K562 (cell line): Measurements from ENCODE around the gene RHO. TPM values are rescaled to one million over a fixed set of nuclear protein-coding genes. Genes with fewer than 3 reads are reported as not detected.

Experiments
- ATAC-seq: fragments of 200-7000 bp; cut with Tn5 transposase; 3 replicates; pipeline ENCODE4 v1.9.1; 2020; ENCODE audit warnings: moderate library complexity
- BruUV-seq: library from RNA; stranded (reverse); fragments of 400-500 nt; replicated peaks from 2 replicates; lab custom pipeline; 2021; lab: Mats Ljungman, UMichigan
- CTCF ChIA-PET: fragments of 300-600 bp; formaldehyde crosslinking; extraction: SDS; loops from one replicate; lab custom pipeline; 2021; ENCODE audit warnings: low intra/inter-chr PET ratio; lab: Yijun Ruan, JAX
- POLR2A ChIA-PET: fragments of 300-600, 350-650 bp; sonication (Branson Sonifier 250); formaldehyde crosslinking; extraction: SDS; loops from one replicate; lab custom pipeline; 2021; ENCODE audit warnings: antibody characterized with exemption, inconsistent platforms; lab: Yijun Ruan, JAX
- DNase-seq, 4 experiments: peaks; one replicate each; pipeline versions ENCODE4 v3.0.0 to v3.0.0-alpha.2; 2011 to 2018; ENCODE audit warnings: low spot score in 3 of 4, mixed read lengths in 3 of 4; ENCODE audit errors: extremely low read depth in 1 of 4
- FAIRE-seq: peaks from 2 replicates; lab custom pipeline; 2011; peaks lifted over from hg19 to GRCh38; lab: Jason Lieb, UNC
- H2AFZ ChIP-seq: 2 replicates; pipeline ENCODE4 v1.6.0; 2011; ENCODE audit warnings: low read depth, low read length, control low read depth, inconsistent platforms
- H3K27ac ChIP-seq: fragments of 200-600 bp; 3 replicates; pipeline ENCODE4 v1.8.0; 2011; ENCODE audit warnings: low read depth, mild to moderate bottlenecking, control low read depth, inconsistent platforms, low read length, moderate library complexity, mixed read lengths; ENCODE audit errors: extremely low read depth
- H3K27me3 ChIP-seq, 2 experiments: fragments of 300-600 bp in 1 of 2; 2 replicates in 1 of 2; 3 replicates in 1 of 2; pipeline versions ENCODE4 v1.6.0 to v1.8.0; 2011; ENCODE audit warnings: inconsistent platforms in 2 of 2, low read length in 2 of 2, mild to moderate bottlenecking in 1 of 2, mixed read lengths in 1 of 2, moderate library complexity in 1 of 2; ENCODE audit not compliant: control insufficient read depth in 2 of 2, insufficient read depth in 2 of 2
- H3K36me3 ChIP-seq: fragments of 300-600 bp; 3 replicates; pipeline ENCODE4 v1.8.0; 2011; ENCODE audit warnings: mild to moderate bottlenecking, low read length, inconsistent platforms; ENCODE audit not compliant: control insufficient read depth, insufficient read depth
- H3K4me1 ChIP-seq, 2 experiments: fragments of 200-600 bp in 1 of 2; replicated peaks in 1 of 2; 2 replicates in 1 of 2; 3 replicates in 1 of 2; pipeline versions ENCODE4 v1.5.1 to v1.8.0; 2011; ENCODE audit warnings: inconsistent platforms in 2 of 2, low read length in 2 of 2, mild to moderate bottlenecking in 1 of 2, mixed read lengths in 1 of 2, moderate library complexity in 1 of 2; ENCODE audit not compliant: control insufficient read depth in 2 of 2, insufficient read depth in 2 of 2
- H3K4me2 ChIP-seq: 2 replicates; pipeline ENCODE4 v1.6.1; 2011; ENCODE audit warnings: low read length, control low read depth, inconsistent platforms, mixed read lengths; ENCODE audit not compliant: insufficient read depth
- H3K4me3 ChIP-seq: fragments of 200-600 bp; sonication (generic), shearing (Covaris generic); 2 replicates; pipeline ENCODE4 v1.5.1; 2016; ENCODE audit warnings: control low read depth, inconsistent platforms
- H3K79me2 ChIP-seq: fragments of 200-600 bp; 3 replicates; pipeline ENCODE4 v1.8.0; 2011; ENCODE audit warnings: low read length, inconsistent platforms; ENCODE audit not compliant: control insufficient read depth, insufficient read depth
- H3K9ac ChIP-seq, 2 experiments: 2 replicates each; pipeline versions ENCODE4 v1.6.0 to v1.6.1; 2011; ENCODE audit warnings: low read depth in 2 of 2, low read length in 2 of 2, control low read depth in 1 of 2, inconsistent platforms in 1 of 2, mild to moderate bottlenecking in 1 of 2, mixed read lengths in 1 of 2; ENCODE audit not compliant: insufficient read depth in 1 of 2
- H3K9me1 ChIP-seq: one replicate; pipeline ENCODE4 v1.6.0; 2011; ENCODE audit warnings: inconsistent platforms, mild to moderate bottlenecking, low read length, moderate library complexity; ENCODE audit not compliant: control insufficient read depth, insufficient read depth
- H3K9me3 ChIP-seq: replicated peaks from 2 replicates; pipeline ENCODE4 v1.5.1; 2011; ENCODE audit warnings: low read depth, low read length, inconsistent platforms; ENCODE audit not compliant: control insufficient read depth, insufficient read depth
- H4K20me1 ChIP-seq: replicated peaks from 2 replicates; pipeline ENCODE4 v1.6.1; 2011; ENCODE audit warnings: low read length, inconsistent platforms, mixed read lengths; ENCODE audit not compliant: control insufficient read depth, insufficient read depth
- BCL6 ChIP-seq: fragments of 250-450 bp; sonication (Bioruptor Pico); IDR thresholded peaks from 2 replicates; pipeline ENCODE4 v1.4.0; 2020
- CBX1 ChIP-seq: sonication (generic); IDR thresholded peaks from 2 replicates; pipeline ENCODE4 v1.6.1; 2016; ENCODE audit warnings: antibody characterized with exemption, low read depth, mild to moderate bottlenecking
- CTBP1 ChIP-seq: fragments of 450-650 bp; IDR thresholded peaks from 2 replicates; pipeline ENCODE4 v1.6.1; 2016; ENCODE audit warnings: borderline replicate concordance
- FOXP1 ChIP-seq: sonication (generic); formaldehyde crosslinking; IDR thresholded peaks from 2 replicates; pipeline ENCODE4 v1.8.0; 2022; ENCODE audit warnings: mild to moderate bottlenecking, missing genetic modification reagents
- KDM5B ChIP-seq: fragments of 200-600 bp; sonication (generic); IDR thresholded peaks from 2 replicates; pipeline ENCODE4 v1.6.1; 2012; ENCODE audit warnings: low read depth, mild to moderate bottlenecking, moderate library complexity, low read length, control low read depth, inconsistent platforms; ENCODE audit not compliant: insufficient replicate concordance
- KLF16 ChIP-seq: IDR thresholded peaks from 2 replicates; pipeline ENCODE4 v1.6.1; 2016; ENCODE audit warnings: antibody characterized with exemption
- KLF6 ChIP-seq: fragments of 250-450 bp; sonication (Bioruptor Pico); IDR thresholded peaks from 2 replicates; pipeline ENCODE4 v1.4.0; 2020; ENCODE audit warnings: mild to moderate bottlenecking, moderate library complexity, borderline replicate concordance
- NFE2 ChIP-seq: IDR thresholded peaks from 2 replicates; pipeline ENCODE4 v1.6.1; 2014; ENCODE audit warnings: antibody characterized with exemption, low read depth
- POLR3A ChIP-seq: IDR thresholded peaks from 2 replicates; pipeline ENCODE4 v1.6.1; 2011; ENCODE audit warnings: borderline replicate concordance, mild to moderate bottlenecking, moderate library complexity; ENCODE audit not compliant: insufficient read length, insufficient read depth; ENCODE audit errors: extremely low read depth
- PTRF ChIP-seq: fragments of 450-650 bp; IDR thresholded peaks from 2 replicates; pipeline ENCODE4 v1.6.1; 2016; ENCODE audit warnings: mild to moderate bottlenecking, missing genetic modification characterization, missing compliant biosample characterization
- SLC30A9 ChIP-seq: fragments of 250-450 bp; sonication (Bioruptor Pico); IDR thresholded peaks from 2 replicates; pipeline ENCODE4 v1.8.0; 2022; ENCODE audit warnings: mild to moderate bottlenecking, moderate library complexity
- TAL1 ChIP-seq: fragments of 450-650 bp; IDR thresholded peaks from 2 replicates; pipeline ENCODE4 v1.6.1; 2016; ENCODE audit warnings: mild to moderate bottlenecking
- YY1 ChIP-seq, 3 experiments: IDR thresholded peaks; 2 replicates each; pipeline ENCODE4 v1.6.1; 2011; ENCODE audit warnings: low read length in 2 of 3, mild to moderate bottlenecking in 2 of 3, moderate library complexity in 2 of 3, borderline replicate concordance in 1 of 3, control low read depth in 1 of 3, low read depth in 1 of 3; ENCODE audit not compliant: insufficient read depth in 3 of 3, insufficient replicate concordance in 2 of 3, control insufficient read depth in 1 of 3, insufficient read length in 1 of 3; ENCODE audit errors: extremely low read depth in 1 of 3
- ZNF217 ChIP-seq: sonication (generic); formaldehyde crosslinking; IDR thresholded peaks from 2 replicates; pipeline ENCODE4 v1.8.0; 2022; ENCODE audit warnings: mild to moderate bottlenecking, missing genetic modification reagents
- WGBS: fragments of 100-300 bp; shearing (Covaris generic); methylation state at CpG from one replicate; pipeline ENCODE4 v1.1.6; 2016; ENCODE audit warnings: low coverage, mixed read lengths; ENCODE audit not compliant: insufficient coverage; ENCODE audit errors: missing lambda C conversion rate; 5-methylcytosine and 5-hydroxymethylcytosine counted together
- in situ Hi-C: fragments of 300-500 bp; cut with MboI; formaldehyde crosslinking; loops from 4 replicates; pipeline ENCODE4 v1.15.0; 2018; ENCODE audit warnings: inconsistent platforms, mixed read lengths
- intact Hi-C: fragments of 100-400 bp; cut with micrococcal nuclease; formaldehyde crosslinking; loops from 2 replicates; pipeline ENCODE4 v1.14.2; 2022
- polyA plus RNA-seq, 8 experiments: library from polyadenylated mRNA; depleted of rRNA in 4 of 8; stranded (reverse) in 5 of 8; unstranded in 3 of 8; fragments of >200 nt; fragmentation: Nextera tagmentation in 2 of 8; fragmentation: Illumina TruSeq in 1 of 8; extraction: Ambion mirVana in 2 of 8; extraction: Trizol in 1 of 8; gene quantifications; 2 replicates each; pipeline versions ENCODE4 v1.2.1 to v1.2.3, GENCODE V29; 2011 to 2014; ENCODE audit warnings: inconsistent platforms in 1 of 8, missing spikeins in 1 of 8
- total RNA-seq, 7 experiments: library from RNA; depleted of rRNA in 6 of 7; stranded (reverse); fragments of >200 nt in 6 of 7; fragmentation: Illumina TruSeq in 2 of 7; extraction: Trizol in 2 of 7; gene quantifications; 2 replicates each; pipeline versions ENCODE4 v1.2.1 to v1.2.3, GENCODE V29; 2011 to 2021; ENCODE audit warnings: low replicate concordance in 1 of 7
- TF ChIP-seq, protein P1 (sequence below): fragments of 250-450 bp; sonication (Bioruptor Pico); IDR thresholded peaks from 2 replicates; pipeline ENCODE4 v1.4.0; 2020
- TF ChIP-seq, protein P2 (sequence below): IDR thresholded peaks from 2 replicates; pipeline ENCODE4 v1.6.1; 2016; ENCODE audit warnings: missing genetic modification characterization, missing compliant biosample characterization

The RHO gene
- total and polyA plus RNA-seq, 9 of the 15 experiments (the other 6 are each of a cell fraction or from before 2014, with no cell fraction given) = not detected

DNA sequence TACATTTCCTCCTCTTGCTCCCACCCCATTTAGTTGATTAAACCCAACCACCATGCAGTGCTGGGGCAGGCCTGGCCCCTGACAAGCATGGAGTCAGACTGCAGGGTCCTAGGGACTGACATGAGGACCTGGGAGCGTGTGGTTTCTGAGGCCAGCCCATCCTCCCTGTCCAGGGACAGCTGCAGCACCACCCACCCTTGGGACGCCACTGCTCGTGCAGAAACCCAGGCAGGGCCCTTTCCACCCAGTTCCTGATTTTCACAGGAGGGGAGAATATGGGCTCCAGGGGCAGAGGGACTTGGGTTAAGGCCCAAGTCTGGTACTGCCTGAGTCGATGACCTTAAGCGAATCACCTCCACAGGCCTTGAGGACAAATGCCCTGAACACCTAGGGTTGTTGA lies 54.4 kb downstream of the RHO start:
- FAIRE-seq (no peak), ATAC-seq (no peak), DNase-seq (no peak)
- Histone ChIP-seq H3K9me3 (no peaks in the 10 kb centered on the region), H2AFZ (no peak overlapping the region), H3K9ac (no peak overlapping the region), H3K27ac (no peak overlapping the region), H3K36me3 (peaks cover 22% of the 10 kb centered on the region; the same call in 2 of the 3 replicates), H3K27me3 (no peaks in the 10 kb centered on the region), H3K9me1 (no peaks in the 10 kb centered on the region), H3K4me1 (peaks cover 17 to 57% of the 10 kb centered on the region in 2 experiments; a peak in 4 of 5 replicates), H4K20me1 (no peaks in the 10 kb centered on the region), H3K4me2 (no peak overlapping the region), H3K4me3 (no peak overlapping the region), H3K79me2 (no peaks in the 10 kb centered on the region; the same call in 2 of the 3 replicates)
- intact Hi-C loops (no loop called here), in situ Hi-C loops (no loop called here)
- TF ChIP-seq KLF16 (no peak), PTRF (tag) (no peak), BCL6 (CRISPR knock-in tag) (no peak), CBX1 (no peak), YY1 (IDR thresholded peaks at IDR 0.05; ENCODE audit: borderline replicate concordance in 1 of 3, control insufficient read depth in 1 of 3, extremely low read depth in 1 of 3, insufficient read depth in 3 of 3, insufficient read length in 1 of 3, insufficient replicate concordance in 2 of 3, low read depth in 1 of 3, low read length in 2 of 3) (no peak), NFE2 (no peak), KLF6 (CRISPR knock-in tag) (no peak), POLR3A (no peak), FOXP1 (CRISPR knock-in tag) (no peak), SLC30A9 (no peak), ZNF217 (CRISPR knock-in tag) (no peak), KDM5B (no peak), CTBP1 (no peak), TAL1 (no peak)
- TF ChIP-seq, protein P1, sequence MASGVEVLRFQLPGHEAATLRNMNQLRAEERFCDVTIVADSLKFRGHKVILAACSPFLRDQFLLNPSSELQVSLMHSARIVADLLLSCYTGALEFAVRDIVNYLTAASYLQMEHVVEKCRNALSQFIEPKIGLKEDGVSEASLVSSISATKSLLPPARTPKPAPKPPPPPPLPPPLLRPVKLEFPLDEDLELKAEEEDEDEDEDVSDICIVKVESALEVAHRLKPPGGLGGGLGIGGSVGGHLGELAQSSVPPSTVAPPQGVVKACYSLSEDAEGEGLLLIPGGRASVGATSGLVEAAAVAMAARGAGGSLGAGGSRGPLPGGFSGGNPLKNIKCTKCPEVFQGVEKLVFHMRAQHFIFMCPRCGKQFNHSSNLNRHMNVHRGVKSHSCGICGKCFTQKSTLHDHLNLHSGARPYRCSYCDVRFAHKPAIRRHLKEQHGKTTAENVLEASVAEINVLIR (CRISPR knock-in tag) = no peak
- TF ChIP-seq, protein P2, sequence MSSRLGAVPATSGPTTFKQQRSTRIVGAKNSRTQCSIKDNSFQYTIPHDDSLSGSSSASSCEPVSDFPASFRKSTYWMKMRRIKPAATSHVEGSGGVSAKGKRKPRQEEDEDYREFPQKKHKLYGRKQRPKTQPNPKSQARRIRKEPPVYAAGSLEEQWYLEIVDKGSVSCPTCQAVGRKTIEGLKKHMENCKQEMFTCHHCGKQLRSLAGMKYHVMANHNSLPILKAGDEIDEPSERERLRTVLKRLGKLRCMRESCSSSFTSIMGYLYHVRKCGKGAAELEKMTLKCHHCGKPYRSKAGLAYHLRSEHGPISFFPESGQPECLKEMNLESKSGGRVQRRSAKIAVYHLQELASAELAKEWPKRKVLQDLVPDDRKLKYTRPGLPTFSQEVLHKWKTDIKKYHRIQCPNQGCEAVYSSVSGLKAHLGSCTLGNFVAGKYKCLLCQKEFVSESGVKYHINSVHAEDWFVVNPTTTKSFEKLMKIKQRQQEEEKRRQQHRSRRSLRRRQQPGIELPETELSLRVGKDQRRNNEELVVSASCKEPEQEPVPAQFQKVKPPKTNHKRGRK (tag) = no peak
- WGBS = 82% methylated on average over 5 of the region's 5 CpGs
- POLR2A ChIA-PET = interaction anchor here (0.6 to 0.7 kb wide), 2 partner anchors 136 to 267 kb away, joined by 3 read pairs; no protein-coding TSS in a partner anchor
- CTCF ChIA-PET = no interaction called here
- BruUV-seq = no TSS peak
